Endothelial cell of umbilical vein (primary cell): Measurements from ENCODE around the gene SLC9A2. TPM values are rescaled to one million over a fixed set of nuclear protein-coding genes. Genes with fewer than 3 reads are reported as not detected.
A peak's percentile ranks its signal among the peaks of the same experiment; 100 is the strongest.

Experiments
- BruUV-seq: library from RNA; stranded (reverse); fragments of 400-500 nt; replicated peaks from 2 replicates; lab custom pipeline; 2021; lab: Mats Ljungman, UMichigan
- CTCF ChIA-PET: fragments of 300-600, 350-600 bp; sonication (Branson Sonifier 250); formaldehyde crosslinking; loops from one replicate; lab custom pipeline; 2021; ENCODE audit warnings: antibody characterized with exemption, inconsistent platforms; lab: Charles Lee
- POLR2A ChIA-PET: fragments of 300-600, 350-600 bp; sonication (Branson Sonifier 250); formaldehyde crosslinking; loops from one replicate; lab custom pipeline; 2021; ENCODE audit warnings: antibody characterized with exemption, inconsistent platforms; lab: Charles Lee
- DNase-seq: peaks from one replicate; pipeline ENCODE4 v3.0.0-alpha.2; 2011; ENCODE audit warnings: low read depth, low spot score
- FAIRE-seq: peaks from 2 replicates; lab custom pipeline; 2011; peaks lifted over from hg19 to GRCh38; lab: Jason Lieb, UNC
- H2AFZ ChIP-seq: 2 replicates; pipeline ENCODE4 v1.6.0; 2012; ENCODE audit warnings: low read depth, low read length, control low read depth, inconsistent platforms
- H3K27ac ChIP-seq: 2 replicates; pipeline ENCODE4 v1.5.1; 2011; ENCODE audit warnings: low read depth, mild to moderate bottlenecking, control low read depth, low read length, moderate library complexity; ENCODE audit not compliant: insufficient read depth
- H3K27me3 ChIP-seq, 2 experiments: 2 replicates each; pipeline versions ENCODE4 v1.6.0 to v1.6.1; 2011; ENCODE audit warnings: low read length in 2 of 2, mixed read lengths in 1 of 2; ENCODE audit not compliant: control insufficient read depth in 2 of 2, insufficient read depth in 2 of 2
- H3K36me3 ChIP-seq, 2 experiments: 2 replicates in 1 of 2; 3 replicates in 1 of 2; pipeline ENCODE4 v1.5.1; 2011; ENCODE audit warnings: low read length in 2 of 2, mild to moderate bottlenecking in 1 of 2, moderate library complexity in 1 of 2; ENCODE audit not compliant: control insufficient read depth in 2 of 2, insufficient read depth in 2 of 2; ENCODE audit errors: extremely low read depth in 1 of 2
- H3K4me1 ChIP-seq: 3 replicates; pipeline ENCODE4 v1.5.1; 2011; ENCODE audit warnings: mild to moderate bottlenecking, low read length; ENCODE audit not compliant: control insufficient read depth, insufficient read depth; ENCODE audit errors: extremely low read depth
- H3K4me2 ChIP-seq: 2 replicates; pipeline ENCODE4 v1.6.1; 2011; ENCODE audit warnings: low read length, control low read depth, mixed read lengths; ENCODE audit not compliant: insufficient read depth
- H3K4me3 ChIP-seq, 3 experiments: fragments of 200-600 bp in 1 of 3; sonication (generic), shearing (Covaris generic) in 1 of 3; replicated peaks in 1 of 3; 2 replicates each; pipeline ENCODE4 v1.5.1; 2011 to 2016; ENCODE audit warnings: control low read depth in 3 of 3, low read length in 3 of 3, mild to moderate bottlenecking in 2 of 3, inconsistent platforms in 1 of 3, low read depth in 1 of 3, moderate library complexity in 1 of 3; ENCODE audit not compliant: insufficient read depth in 1 of 3
- H3K79me2 ChIP-seq: 2 replicates; pipeline ENCODE4 v1.6.0; 2012; ENCODE audit warnings: low read length, inconsistent platforms; ENCODE audit not compliant: control insufficient read depth, insufficient read depth
- H3K9ac ChIP-seq: replicated peaks from 2 replicates; pipeline ENCODE3; 2011; ENCODE audit warnings: low read length, control low read depth; ENCODE audit not compliant: insufficient read depth; ENCODE audit errors: extremely low read depth
- H3K9me1 ChIP-seq: replicated peaks from 3 replicates; pipeline ENCODE4 v1.6.0; 2011; ENCODE audit warnings: mild to moderate bottlenecking, low read length; ENCODE audit not compliant: control insufficient read depth, insufficient read depth; ENCODE audit errors: extremely low read depth
- H3K9me3 ChIP-seq: replicated peaks from 2 replicates; pipeline ENCODE4 v1.5.1; 2012; ENCODE audit warnings: low read length, inconsistent platforms; ENCODE audit not compliant: control insufficient read depth, insufficient read depth
- H4K20me1 ChIP-seq: replicated peaks from 2 replicates; pipeline ENCODE3; 2011; ENCODE audit warnings: mild to moderate bottlenecking, low read length; ENCODE audit not compliant: control insufficient read depth, insufficient read depth; ENCODE audit errors: extremely low read depth
- EZH2 ChIP-seq: IDR thresholded peaks from 2 replicates; pipeline ENCODE4 v1.6.1; 2012; ENCODE audit warnings: borderline replicate concordance, low read depth, mild to moderate bottlenecking, moderate library complexity, low read length, inconsistent platforms; ENCODE audit not compliant: severe bottlenecking
- FOS ChIP-seq: IDR thresholded peaks from 2 replicates; pipeline ENCODE4 v1.6.1; 2011; ENCODE audit warnings: mild to moderate bottlenecking, low read length, moderate library complexity, borderline replicate concordance; ENCODE audit not compliant: insufficient read depth
- GATA2 ChIP-seq: IDR thresholded peaks from 2 replicates; pipeline ENCODE4 v1.7.0; 2011; ENCODE audit warnings: low read depth, mild to moderate bottlenecking, moderate library complexity, mixed read lengths, low read length; ENCODE audit not compliant: insufficient read length, insufficient read depth
- JUN ChIP-seq: IDR thresholded peaks from 2 replicates; pipeline ENCODE4 v1.6.1; 2011; ENCODE audit warnings: borderline replicate concordance, low read depth; ENCODE audit not compliant: insufficient read length, insufficient read depth
- MYC ChIP-seq: IDR thresholded peaks from one replicate; pipeline ENCODE4 v1.6.1; 2011; ENCODE audit warnings: mild to moderate bottlenecking, low read depth, low read length
- POLR2A ChIP-seq: IDR thresholded peaks from 2 replicates; pipeline ENCODE4 v1.6.1; 2012; ENCODE audit warnings: low read depth, mild to moderate bottlenecking, control low read depth, low read length
- POLR2AphosphoS5 ChIP-seq: IDR thresholded peaks from 2 replicates; pipeline ENCODE4 v1.6.1; 2012; ENCODE audit warnings: low read depth, mild to moderate bottlenecking, control low read depth, low read length, moderate library complexity; ENCODE audit not compliant: insufficient read depth
- dilution Hi-C: fragments of 300-500 bp; cut with MboI; formaldehyde crosslinking; loops from one replicate; pipeline ENCODE4 v1.15.0; 2019; ENCODE audit warnings: low sequenced_read_pairs; ENCODE audit not compliant: extremely low pct_ligation_motif_present
- intact Hi-C: fragments of 100-400 bp; cut with micrococcal nuclease; formaldehyde crosslinking; loops from one replicate; pipeline ENCODE4 v1.10.0; 2022
- polyA plus RNA-seq, 4 experiments: library from polyadenylated mRNA; depleted of rRNA in 3 of 4; stranded (reverse) in 3 of 4; unstranded in 1 of 4; fragments of >200 nt; gene quantifications; 2 replicates each; pipeline versions ENCODE4 v1.2.1 to v1.2.3, GENCODE V29; 2011 to 2012; ENCODE audit warnings: missing spikeins in 1 of 4
- total RNA-seq: library from RNA; stranded (reverse); gene quantifications from 2 replicates; pipeline ENCODE4 v1.2.3, GENCODE V29; 2021
- TF ChIP-seq, protein P1 (sequence below): IDR thresholded peaks from 2 replicates; pipeline ENCODE4 v1.6.1; 2011; ENCODE audit not compliant: insufficient read depth, insufficient read length
- TF ChIP-seq, protein P2 (sequence below), 2 donors: IDR thresholded peaks; 1 replicate in 1 of 2; 2 replicates in 1 of 2; pipeline ENCODE4 v1.5.1; 2011; ENCODE audit warnings: low read length in 2 of 2, mild to moderate bottlenecking in 2 of 2, moderate library complexity in 2 of 2, control low read depth in 1 of 2, inconsistent platforms in 1 of 2, low read depth in 1 of 2; ENCODE audit not compliant: insufficient read depth in 1 of 2; ENCODE audit errors: extremely low read depth in 1 of 2

The SLC9A2 gene
- total and polyA plus RNA-seq, 2 donors (not counting 3 experiments of a cell fraction or from before 2014, with no cell fraction given) = 0.03 TPM; not detected in 1

DNA sequence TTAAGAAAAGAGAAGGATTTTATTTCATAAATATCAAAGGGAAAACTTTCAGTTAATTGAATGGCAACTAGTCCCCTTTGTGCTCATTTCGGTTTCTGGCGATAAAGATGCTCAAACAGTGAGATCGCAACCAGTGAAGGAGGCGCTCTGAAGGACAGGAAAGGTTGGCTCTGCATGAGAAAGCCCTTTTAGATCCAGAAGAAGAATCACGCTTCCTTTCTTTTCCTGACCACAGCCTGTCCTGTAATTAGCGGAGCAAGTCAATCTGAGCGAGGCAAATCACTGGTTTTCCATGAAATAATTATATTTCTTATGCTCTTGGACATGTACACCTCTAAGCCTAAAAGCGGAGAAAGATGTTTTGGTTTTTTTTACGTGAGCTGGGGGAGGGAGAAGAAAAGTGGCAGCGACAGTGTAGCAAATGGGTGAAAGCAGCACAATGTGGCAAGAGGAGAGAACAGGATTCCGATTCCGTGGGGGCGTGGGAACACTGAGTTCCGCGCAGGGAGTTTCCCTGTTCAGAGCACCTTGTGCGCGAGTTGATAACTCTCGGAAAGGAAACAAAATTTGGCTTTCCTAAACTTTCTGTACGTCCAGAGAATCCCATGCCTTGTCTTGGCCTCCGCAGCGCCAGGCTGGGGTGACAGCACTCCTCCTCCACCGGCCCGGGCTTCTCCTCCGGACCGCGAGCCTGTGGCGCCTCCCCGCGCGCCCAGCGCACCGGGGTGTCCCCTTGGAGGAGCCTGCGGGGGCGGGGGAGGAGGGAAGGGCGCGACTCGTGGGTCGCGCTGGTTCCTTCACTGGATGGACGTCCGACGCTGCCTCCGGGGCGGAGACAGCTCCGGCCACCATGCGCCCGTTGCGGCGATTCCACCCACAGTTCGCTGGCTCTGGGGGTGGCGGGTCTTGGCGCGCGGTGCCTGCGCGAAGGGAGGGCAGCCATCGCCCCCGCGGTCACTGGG is 620 bp upstream of the SLC9A2 start:
- Histone ChIP-seq H4K20me1 (no peaks in the 10 kb centered on the region), H3K27me3 (peaks cover 46 to 73% of the 10 kb centered on the region in 2 experiments), H2AFZ (peak overlapping the region; percentile 73), H3K79me2 (no peaks in the 10 kb centered on the region), H3K4me3 (peak overlapping the region in 2 of 3 experiments; percentile 30 to 46), H3K27ac (no peak overlapping the region), H3K4me1 (peaks cover 2% of the 10 kb centered on the region), H3K36me3 (no peaks in the 10 kb centered on the region), H3K4me2 (peak overlapping the region; percentile 12), H3K9me3 (no peaks in the 10 kb centered on the region), H3K9me1 (no peaks in the 10 kb centered on the region), H3K9ac (no peak overlapping the region)
- dilution Hi-C loops (no loop called here), intact Hi-C loops (loop anchor here (10.0 kb wide), 1 partner anchor 186 kb away; no protein-coding TSS in a partner anchor)
- ChIA-PET CTCF (interaction anchor here (1.6 to 3.7 kb wide), 2 partner anchors 145 to 146 kb away, joined by 4 to 218 read pairs; partner anchors contain the start of gene SLC9A4), POLR2A (no interaction called here)
- DNase-seq = peak; percentile 16
- TF ChIP-seq JUN (no peak), MYC (no peak), EZH2 (no peak), POLR2A (no peak)
- FAIRE-seq = no peak
- no TSS peak for BruUV-seq

DNA sequence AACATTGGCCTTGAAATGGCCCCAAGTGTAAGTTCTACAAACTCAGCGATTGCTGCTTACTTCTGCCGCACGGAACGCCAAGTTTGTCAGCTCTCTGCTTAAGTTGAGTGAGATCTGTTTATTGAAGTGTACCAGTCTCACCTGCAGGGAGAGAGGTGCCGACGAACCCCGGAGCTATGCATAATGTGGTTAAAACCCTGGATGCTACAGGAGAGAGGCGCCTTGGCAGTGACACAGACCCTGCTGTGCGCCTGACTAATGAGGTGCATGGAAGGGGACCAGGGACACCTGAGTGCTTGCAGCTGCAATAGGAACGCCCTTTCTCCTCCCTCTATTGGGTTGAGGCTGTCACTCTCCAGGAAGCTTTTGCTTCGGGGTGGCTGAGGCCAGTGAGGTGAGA is 979 bp downstream of the SLC9A2 start:
- H3K27ac ChIP-seq = no peak overlapping the region
- dilution Hi-C loops (no loop called here), intact Hi-C loops (no loop called here)
- H3K9me3 ChIP-seq = no peaks in the 10 kb centered on the region
- POLR2A ChIA-PET = no interaction called here
- CTCF ChIA-PET = interaction anchor here (1.6 kb wide), 1 partner anchor 147 kb away, joined by 4 read pairs; the partner anchor contains the start of gene SLC9A4
- TF ChIP-seq JUN = no peak
- TF ChIP-seq, protein P1, sequence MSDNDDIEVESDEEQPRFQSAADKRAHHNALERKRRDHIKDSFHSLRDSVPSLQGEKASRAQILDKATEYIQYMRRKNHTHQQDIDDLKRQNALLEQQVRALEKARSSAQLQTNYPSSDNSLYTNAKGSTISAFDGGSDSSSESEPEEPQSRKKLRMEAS = no peak
- TF ChIP-seq, protein P2, sequence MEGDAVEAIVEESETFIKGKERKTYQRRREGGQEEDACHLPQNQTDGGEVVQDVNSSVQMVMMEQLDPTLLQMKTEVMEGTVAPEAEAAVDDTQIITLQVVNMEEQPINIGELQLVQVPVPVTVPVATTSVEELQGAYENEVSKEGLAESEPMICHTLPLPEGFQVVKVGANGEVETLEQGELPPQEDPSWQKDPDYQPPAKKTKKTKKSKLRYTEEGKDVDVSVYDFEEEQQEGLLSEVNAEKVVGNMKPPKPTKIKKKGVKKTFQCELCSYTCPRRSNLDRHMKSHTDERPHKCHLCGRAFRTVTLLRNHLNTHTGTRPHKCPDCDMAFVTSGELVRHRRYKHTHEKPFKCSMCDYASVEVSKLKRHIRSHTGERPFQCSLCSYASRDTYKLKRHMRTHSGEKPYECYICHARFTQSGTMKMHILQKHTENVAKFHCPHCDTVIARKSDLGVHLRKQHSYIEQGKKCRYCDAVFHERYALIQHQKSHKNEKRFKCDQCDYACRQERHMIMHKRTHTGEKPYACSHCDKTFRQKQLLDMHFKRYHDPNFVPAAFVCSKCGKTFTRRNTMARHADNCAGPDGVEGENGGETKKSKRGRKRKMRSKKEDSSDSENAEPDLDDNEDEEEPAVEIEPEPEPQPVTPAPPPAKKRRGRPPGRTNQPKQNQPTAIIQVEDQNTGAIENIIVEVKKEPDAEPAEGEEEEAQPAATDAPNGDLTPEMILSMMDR (IDR thresholded peaks at IDR 0.05; ENCODE audit: extremely low read depth in 1 of 2, insufficient read depth in 1 of 2, low read depth in 1 of 2, low read length in 2 of 2) = no peak
- no peak for TF ChIP-seq POLR2A
- no peak for TF ChIP-seq POLR2AphosphoS5
- TF ChIP-seq FOS = no peak
- no peak for TF ChIP-seq MYC
- TF ChIP-seq EZH2 = no peak
- no peak for TF ChIP-seq GATA2
- no peak overlapping the region for H3K4me2 ChIP-seq
- H4K20me1 ChIP-seq = no peaks in the 10 kb centered on the region
- H3K4me1 ChIP-seq = peaks cover 2% of the 10 kb centered on the region
- H3K27me3 ChIP-seq = peaks cover 45 to 58% of the 10 kb centered on the region in 2 experiments
- BruUV-seq = no TSS peak
- DNase-seq (no peak), FAIRE-seq (no peak)
- no peak overlapping the region for H2AFZ ChIP-seq
- H3K9me1 ChIP-seq = no peaks in the 10 kb centered on the region
- no peak overlapping the region for H3K4me3 ChIP-seq
- H3K36me3 ChIP-seq = no peaks in the 10 kb centered on the region
- no peak overlapping the region for H3K9ac ChIP-seq
- no peaks in the 10 kb centered on the region for H3K79me2 ChIP-seq
